HG03175 (cell line): ENCODE data around the gene SWAP70.

Source experiments
- ATAC-seq: cut with Tn5 transposase; IDR thresholded peaks from one replicate; pipeline ENCODE4 v1.9.1; 2021; ENCODE audit warnings: mild to moderate bottlenecking, moderate library complexity; ENCODE audit not compliant: unreplicated experiment

SWAP70 gene

GRCh38 chr11:9747229-9747628 lies 83.4 kb downstream of the SWAP70 start:
- no peak for ATAC-seq

DNA sequence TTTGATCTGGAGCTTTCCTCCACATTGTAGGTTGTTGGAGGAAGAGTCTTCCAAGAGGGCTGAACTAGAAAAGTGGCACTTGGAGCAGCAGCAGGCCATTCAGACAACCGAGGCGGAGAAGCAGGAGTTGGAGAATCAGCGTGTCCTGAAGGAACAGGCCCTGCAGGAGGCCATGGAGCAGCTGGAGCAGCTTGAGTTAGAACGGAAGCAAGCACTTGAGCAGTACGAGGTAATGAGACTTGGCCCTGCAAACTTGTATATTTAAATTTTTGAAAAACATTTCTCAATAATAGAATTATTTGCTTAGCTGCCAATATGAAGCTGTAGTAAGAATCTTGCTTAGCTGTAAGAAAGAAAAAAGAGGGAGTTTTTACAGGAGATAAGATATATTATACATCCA lies 84.0 kb downstream of the SWAP70 start:
- ATAC-seq = no peak

DNA sequence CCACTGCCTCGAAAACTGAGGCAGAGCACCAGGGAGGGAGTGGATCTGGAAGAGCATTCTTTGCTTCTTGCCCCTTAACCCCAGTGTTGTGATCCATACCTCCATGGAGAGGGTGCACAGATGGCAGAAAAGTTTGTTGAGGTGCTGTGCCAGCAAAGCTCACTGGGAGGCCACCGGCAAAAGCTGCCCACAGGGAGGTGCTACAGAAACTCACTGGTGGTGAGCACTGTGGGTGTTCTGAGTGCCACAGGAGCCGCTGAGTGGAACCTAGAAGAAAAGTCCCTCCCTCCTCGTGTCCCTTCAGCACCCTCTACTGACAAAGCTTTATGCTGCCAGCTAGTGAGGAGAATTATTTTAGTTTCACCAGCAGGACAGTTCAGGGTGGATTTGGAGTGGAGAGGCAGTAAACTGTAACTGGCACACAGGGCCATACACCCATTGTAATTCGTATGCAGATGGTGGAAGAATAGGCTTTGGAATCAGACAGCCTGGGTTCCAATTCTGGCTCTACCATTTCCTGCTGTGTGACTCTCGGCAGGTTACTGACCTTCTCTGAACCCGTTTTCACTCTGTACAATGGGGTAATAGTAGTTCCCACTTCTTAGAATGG lies 84.6 kb downstream of the SWAP70 start:
- peak; percentile 65 for ATAC-seq

GRCh38 chr11:9750551-9750950 lies 86.7 kb downstream of the SWAP70 start:
- no peak for ATAC-seq

GRCh38 chr11:9752091-9752490 lies 88.2 kb downstream of the SWAP70 start:
- no peak for ATAC-seq

GRCh38 chr11:9753021-9753420 lies 89.1 kb downstream of the SWAP70 start:
- ATAC-seq = no peak

GRCh38 chr11:9754010-9754471 lies 90.2 kb downstream of the SWAP70 start:
- no peak for ATAC-seq

DNA sequence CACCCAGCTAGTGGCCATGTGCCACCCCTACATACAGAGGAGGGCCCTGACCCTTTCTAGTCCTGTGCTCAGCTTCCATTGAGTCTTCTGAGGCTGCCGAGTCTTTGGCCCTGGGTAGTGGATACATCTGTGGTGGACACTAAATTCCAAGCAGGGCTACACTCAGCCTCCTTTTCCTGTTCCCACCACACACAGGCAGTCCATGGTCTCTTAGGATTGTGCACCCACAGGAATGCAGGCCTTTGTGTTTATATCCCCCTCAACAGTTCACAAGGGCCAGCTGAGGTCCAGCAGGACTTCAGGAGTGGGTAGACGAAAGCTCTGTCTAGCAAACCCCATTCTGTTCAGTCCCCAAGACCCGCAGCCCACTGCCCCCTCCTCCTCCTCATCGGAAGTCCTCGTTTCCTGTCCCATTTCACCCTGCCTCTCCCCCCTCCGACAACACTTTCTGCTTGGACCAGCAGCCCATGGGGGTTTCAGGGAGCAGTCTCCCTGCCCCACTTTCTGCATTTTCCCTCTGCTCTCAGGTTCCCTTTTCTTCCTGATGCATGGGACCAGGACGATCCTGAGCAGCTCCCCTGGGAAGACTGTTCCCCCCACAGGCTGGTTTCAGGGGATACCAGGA lies 91.8 kb downstream of the SWAP70 start:
- no peak for ATAC-seq

DNA sequence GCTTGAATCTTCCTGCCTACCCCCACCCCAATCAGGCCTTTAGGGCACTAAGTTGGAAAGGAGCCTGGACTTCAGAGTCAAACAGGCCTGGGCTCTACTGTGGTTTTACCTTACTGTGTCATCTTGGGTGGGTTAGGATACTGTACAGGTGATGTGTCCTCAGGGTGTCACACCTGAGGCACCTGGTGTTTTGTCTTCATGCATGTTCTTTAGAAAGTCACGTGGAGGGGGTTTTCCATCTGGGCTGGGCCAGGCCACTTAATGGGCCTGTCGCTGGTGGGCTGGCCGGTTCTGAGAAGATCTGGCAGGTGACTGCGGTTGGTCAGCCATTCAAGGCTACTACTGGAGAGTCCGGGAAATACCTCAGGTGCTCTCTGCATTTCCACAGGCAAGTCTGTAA lies 92.6 kb downstream of the SWAP70 start:
- no peak for ATAC-seq

DNA sequence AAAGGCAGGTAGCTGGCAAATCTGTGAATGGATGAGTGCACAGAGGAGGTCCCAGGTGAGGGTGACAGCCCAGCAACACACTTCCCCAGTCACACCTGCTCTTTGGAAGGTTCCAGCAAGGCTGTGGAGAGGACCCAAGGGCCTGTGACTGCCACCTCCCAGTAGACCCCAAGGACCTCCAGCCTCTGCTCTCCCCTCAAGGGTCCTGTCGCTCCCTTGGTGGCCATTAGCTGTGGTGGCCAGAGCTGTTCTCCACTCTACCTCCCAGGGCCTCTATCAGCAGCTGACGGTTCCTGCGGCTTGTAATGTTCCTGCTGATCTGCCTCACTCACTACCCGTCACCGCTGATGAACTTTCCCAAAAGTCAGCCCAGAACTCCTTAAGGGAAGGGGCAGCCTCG lies 93.0 kb downstream of the SWAP70 start:
- ATAC-seq = no peak

DNA sequence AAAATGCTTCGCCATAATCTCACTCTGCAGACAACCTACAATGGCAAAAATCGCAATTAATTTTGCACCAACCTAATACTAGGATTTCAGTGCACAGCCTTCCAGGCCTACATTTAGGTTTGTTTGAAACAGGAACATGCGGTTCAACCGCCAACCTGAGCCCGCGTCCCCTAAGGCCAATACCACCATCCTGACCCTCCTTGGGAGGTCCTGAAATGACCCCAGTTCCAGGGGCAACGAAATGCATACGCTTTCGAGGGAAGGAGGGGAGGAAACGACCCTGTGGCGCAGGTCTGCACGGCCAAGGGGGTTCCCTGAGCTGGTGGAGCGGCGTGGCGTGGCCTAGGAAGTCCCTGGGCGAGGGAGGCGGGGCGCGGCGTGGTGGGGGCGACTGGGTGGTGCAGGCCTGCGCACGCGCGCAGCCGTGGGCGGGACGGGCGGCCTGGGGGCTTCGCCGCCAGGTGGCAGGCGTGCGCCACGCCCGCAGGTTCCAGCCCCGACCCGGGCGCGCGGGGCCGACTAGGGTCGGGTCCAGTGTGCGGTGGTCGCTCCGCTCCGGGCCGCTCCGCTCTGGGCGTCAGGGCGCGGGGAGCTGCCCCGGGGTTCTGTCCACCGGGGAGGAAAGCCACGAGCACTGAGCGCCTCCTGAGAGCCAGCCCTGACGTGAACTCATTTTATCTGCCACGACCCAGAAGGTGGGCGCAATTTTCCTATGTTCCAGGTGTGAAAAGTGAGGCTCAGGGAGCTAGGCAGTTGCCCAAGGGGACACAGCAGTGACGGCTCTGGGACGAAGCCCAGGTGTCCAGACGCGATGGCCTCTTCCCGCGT lies 94.1 kb downstream of the SWAP70 start:
- peak; percentile 55 for ATAC-seq

GRCh38 chr11:9758637-9759518 lies 95.0 kb downstream of the SWAP70 start:
- ATAC-seq = peak; percentile 26

DNA sequence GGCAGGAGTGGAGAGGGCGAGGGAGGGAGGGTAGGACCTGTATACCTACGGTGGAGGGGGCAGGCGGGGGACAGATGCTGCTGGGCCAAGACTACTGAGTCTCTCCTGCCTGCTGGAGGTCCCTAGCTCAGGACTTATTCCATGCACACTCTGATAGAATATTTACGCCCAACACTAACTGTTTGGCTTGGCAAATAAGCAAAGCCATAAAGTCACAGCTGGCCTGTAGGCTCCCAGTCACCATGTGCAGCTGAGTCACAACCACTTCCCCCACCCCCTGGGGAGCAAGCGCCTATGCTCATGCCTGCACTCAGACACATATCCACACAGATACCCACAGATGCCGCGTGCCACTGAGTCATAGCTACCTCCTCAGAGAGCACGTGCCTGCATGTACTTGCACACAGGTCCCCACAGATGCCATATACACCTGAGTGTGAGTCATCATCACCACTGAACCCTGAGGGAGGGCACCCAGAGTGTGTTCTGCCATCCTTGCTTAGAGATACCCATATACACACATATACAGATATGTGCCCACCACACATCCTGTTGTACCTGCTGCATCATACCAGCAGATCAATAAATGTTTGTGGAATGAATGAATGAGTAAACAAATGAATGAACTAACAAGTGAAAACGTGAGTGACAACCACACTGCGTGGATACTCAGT lies 95.8 kb downstream of the SWAP70 start:
- ATAC-seq = peak; percentile 41

GRCh38 chr11:9760193-9760575 lies 96.3 kb downstream of the SWAP70 start:
- no peak for ATAC-seq

DNA sequence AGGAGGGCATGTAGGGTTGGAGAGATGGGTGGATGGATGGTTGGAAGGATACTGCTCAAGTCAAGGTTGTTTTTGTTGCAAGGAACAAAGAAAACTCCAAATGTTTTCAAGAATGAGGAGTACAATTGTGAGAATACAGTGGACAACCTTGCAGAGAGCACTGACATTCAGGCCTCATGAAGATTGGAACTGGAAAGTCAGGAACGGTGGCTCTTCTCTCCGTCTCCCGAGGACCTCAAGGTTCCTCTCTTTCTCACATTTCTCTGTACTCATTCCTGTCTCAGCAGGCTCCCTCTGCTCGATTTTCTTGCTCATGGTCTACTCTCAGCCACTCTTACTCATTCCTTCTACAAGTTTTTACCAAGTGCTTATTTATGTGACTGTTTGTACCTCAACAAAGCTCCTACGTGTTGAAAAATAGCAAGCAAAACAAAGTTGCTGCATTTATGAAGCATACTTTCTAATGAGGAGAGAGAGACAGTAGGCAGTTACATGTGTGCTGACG lies 97.6 kb downstream of the SWAP70 start:
- ATAC-seq = no peak

DNA sequence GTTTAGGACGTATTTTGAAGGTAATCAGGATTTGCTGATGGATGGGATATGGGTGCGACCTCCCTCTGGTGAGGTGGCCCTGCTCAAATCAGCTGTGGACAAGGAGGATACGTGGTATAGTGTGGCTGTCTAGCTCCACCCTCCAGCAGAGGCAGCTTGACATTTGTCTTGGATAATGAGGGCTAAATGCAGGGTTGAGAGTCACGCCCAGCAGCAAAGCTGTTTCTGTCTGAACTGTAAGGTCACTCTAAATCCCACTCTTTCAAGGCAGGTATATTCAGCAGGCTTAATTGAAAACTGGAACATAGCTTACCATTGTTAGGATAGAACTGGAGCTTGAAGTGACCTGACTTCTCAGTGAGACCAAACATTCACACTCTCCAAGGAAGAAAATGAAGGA lies 98.7 kb downstream of the SWAP70 start:
- no peak for ATAC-seq

DNA sequence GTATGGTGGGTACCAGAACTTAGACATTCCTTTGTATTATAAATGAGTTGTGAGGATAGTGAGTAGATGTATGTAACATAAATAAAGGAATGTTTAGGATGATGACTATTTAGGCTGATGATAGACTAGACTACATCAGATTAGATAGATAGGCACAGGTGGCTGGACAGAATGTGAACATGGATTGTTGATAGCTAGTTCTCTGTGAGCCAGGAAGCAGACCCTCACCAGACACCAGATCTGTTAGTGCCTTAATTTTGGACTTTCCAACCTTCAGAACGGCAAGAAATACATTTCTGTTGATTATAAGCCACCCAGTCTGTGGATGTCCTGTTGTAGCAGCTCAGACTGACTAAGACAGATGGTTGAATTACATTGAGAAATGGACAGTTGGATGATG lies 99.4 kb downstream of the SWAP70 start:
- no peak for ATAC-seq

- ATAC-seq = no peak
Measured at GRCh38 chr11:9765320-9766101, 101.6 kb downstream of the SWAP70 start.

DNA sequence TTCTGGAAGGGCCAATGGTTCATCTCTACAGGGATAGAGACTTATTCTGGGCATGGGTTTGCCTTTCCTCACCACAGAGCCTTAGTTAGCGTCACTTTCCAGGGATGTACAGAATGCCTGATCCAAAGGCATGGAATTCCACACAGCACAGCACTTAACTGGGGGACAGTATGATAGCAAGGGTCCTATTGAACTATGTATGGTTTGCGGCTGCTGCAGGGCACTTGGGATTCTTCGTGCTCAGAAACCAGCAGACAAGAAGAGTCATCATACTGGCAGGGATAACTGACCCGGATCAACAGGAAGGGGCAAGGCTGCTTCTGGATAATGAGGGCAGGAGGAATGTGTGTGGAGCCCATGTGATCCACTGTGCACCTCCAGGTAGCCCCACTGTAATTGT lies 105.7 kb downstream of the SWAP70 start:
- no peak for ATAC-seq
